ENCODE data around the gene COMMD3.

DNA sequence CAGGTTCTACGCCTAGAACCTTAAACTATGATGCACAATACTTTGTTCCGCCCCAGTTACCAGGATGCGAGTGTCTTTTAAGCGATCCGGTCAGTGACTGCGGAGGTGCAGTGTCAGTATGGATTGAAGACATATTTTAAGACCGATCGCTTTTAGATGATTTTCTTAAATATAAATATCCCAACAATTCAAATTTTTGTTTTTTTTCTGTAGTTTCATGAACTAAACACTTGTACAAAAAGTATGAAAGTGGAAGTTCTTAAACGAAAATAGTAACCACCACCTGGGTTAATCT lies 835 bp downstream of the COMMD3 start:
- TF ChIP-seq, protein P1, sequence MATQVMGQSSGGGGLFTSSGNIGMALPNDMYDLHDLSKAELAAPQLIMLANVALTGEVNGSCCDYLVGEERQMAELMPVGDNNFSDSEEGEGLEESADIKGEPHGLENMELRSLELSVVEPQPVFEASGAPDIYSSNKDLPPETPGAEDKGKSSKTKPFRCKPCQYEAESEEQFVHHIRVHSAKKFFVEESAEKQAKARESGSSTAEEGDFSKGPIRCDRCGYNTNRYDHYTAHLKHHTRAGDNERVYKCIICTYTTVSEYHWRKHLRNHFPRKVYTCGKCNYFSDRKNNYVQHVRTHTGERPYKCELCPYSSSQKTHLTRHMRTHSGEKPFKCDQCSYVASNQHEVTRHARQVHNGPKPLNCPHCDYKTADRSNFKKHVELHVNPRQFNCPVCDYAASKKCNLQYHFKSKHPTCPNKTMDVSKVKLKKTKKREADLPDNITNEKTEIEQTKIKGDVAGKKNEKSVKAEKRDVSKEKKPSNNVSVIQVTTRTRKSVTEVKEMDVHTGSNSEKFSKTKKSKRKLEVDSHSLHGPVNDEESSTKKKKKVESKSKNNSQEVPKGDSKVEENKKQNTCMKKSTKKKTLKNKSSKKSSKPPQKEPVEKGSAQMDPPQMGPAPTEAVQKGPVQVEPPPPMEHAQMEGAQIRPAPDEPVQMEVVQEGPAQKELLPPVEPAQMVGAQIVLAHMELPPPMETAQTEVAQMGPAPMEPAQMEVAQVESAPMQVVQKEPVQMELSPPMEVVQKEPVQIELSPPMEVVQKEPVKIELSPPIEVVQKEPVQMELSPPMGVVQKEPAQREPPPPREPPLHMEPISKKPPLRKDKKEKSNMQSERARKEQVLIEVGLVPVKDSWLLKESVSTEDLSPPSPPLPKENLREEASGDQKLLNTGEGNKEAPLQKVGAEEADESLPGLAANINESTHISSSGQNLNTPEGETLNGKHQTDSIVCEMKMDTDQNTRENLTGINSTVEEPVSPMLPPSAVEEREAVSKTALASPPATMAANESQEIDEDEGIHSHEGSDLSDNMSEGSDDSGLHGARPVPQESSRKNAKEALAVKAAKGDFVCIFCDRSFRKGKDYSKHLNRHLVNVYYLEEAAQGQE (IDR thresholded peaks at IDR 0.05; ENCODE audit: insufficient read depth in 1 of 2, low read depth in 2 of 2, low read length in 1 of 2) = no peak
- TF ChIP-seq, protein P2, sequence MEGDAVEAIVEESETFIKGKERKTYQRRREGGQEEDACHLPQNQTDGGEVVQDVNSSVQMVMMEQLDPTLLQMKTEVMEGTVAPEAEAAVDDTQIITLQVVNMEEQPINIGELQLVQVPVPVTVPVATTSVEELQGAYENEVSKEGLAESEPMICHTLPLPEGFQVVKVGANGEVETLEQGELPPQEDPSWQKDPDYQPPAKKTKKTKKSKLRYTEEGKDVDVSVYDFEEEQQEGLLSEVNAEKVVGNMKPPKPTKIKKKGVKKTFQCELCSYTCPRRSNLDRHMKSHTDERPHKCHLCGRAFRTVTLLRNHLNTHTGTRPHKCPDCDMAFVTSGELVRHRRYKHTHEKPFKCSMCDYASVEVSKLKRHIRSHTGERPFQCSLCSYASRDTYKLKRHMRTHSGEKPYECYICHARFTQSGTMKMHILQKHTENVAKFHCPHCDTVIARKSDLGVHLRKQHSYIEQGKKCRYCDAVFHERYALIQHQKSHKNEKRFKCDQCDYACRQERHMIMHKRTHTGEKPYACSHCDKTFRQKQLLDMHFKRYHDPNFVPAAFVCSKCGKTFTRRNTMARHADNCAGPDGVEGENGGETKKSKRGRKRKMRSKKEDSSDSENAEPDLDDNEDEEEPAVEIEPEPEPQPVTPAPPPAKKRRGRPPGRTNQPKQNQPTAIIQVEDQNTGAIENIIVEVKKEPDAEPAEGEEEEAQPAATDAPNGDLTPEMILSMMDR (IDR thresholded peaks at IDR 0.05) = no peak
- no peak for TF ChIP-seq SIN3A (IDR thresholded peaks at IDR 0.05; ENCODE audit: borderline replicate concordance, insufficient read depth, low read depth, low read length)
- TF ChIP-seq TCF7L2 (IDR thresholded peaks at IDR 0.05; ENCODE audit: low read depth, low read length) = no peak
- TF ChIP-seq POLR2AphosphoS5 (IDR thresholded peaks at IDR 0.05; ENCODE audit: low read depth, low read length) = no peak
